ENCODE data around the gene LYL1. TPM values are rescaled to one million over a fixed set of nuclear protein-coding genes. Genes with fewer than 3 reads are reported as not detected.

The LYL1 gene
- total and polyA plus RNA-seq, 2 of the 13 experiments (the other 11 are each of a cell fraction or from before 2014, with no cell fraction given) = 0.75 to 0.92 TPM

- peak; percentile 49; the same call in 1 of the 2 replicates for TF ChIP-seq ZSCAN25 (CRISPR knock-in tag; IDR thresholded peaks at IDR 0.05)
- TF ChIP-seq ARHGAP35 (CRISPR knock-in tag; IDR thresholded peaks at IDR 0.05; ENCODE audit: borderline replicate concordance) = no peak
- TF ChIP-seq TEAD3 (CRISPR knock-in tag; optimal IDR thresholded peaks at IDR 0.05; ENCODE audit: borderline replicate concordance) = peak; percentile 47
- no peak for TF ChIP-seq ZNF780A (CRISPR knock-in tag; IDR thresholded peaks at IDR 0.05)
- TF ChIP-seq DMTF1 (CRISPR knock-in tag; IDR thresholded peaks at IDR 0.05) = no peak
- TF ChIP-seq FOXA1 (IDR thresholded peaks at IDR 0.05) = no peak
- 0 out of 2 replicates have a peak, but pooled peaks have one; percentile 9 for TF ChIP-seq FOXA1 (CRISPR knock-in tag; IDR thresholded peaks at IDR 0.05)
- TF ChIP-seq NFE2 (CRISPR knock-in tag; IDR thresholded peaks at IDR 0.05) = no peak
- TF ChIP-seq PITX1 (CRISPR knock-in tag; IDR thresholded peaks at IDR 0.05) = peak; percentile 27; the same call in 1 of the 2 replicates
- TF ChIP-seq NBN (conservative IDR thresholded peaks at IDR 0.05) = no peak
- TF ChIP-seq ZNF616 (CRISPR knock-in tag; IDR thresholded peaks at IDR 0.05; ENCODE audit: low read depth) = no peak
- no peak for TF ChIP-seq ZNF430 (CRISPR knock-in tag; IDR thresholded peaks at IDR 0.05)
- no peak for TF ChIP-seq SOX6 (IDR thresholded peaks at IDR 0.05)
- TF ChIP-seq SOX6 (CRISPR knock-in tag; IDR thresholded peaks at IDR 0.05) = peak; percentile 35
- TF ChIP-seq KAT8 (CRISPR knock-in tag; IDR thresholded peaks at IDR 0.05) = 0 out of 2 replicates have a peak, but pooled peaks have one; percentile 18
- no peak for TF ChIP-seq ZSCAN29 (CRISPR knock-in tag; conservative IDR thresholded peaks at IDR 0.05)
- TF ChIP-seq ZNF367 (CRISPR knock-in tag; IDR thresholded peaks at IDR 0.05; ENCODE audit: borderline replicate concordance) = no peak
- peak; percentile 24; the same call in 1 of the 2 replicates for TF ChIP-seq TARDBP (CRISPR knock-in tag; IDR thresholded peaks at IDR 0.05)
These were observed 6.4 kb downstream of the LYL1 start (continued) for GRCh38 chr19:13095934-13096927.
